Measurements from ENCODE around the gene B3GALT2. TPM values are rescaled to one million over a fixed set of nuclear protein-coding genes. Genes with fewer than 3 reads are reported as not detected.
"Not testable (repeated sequence)": the region's sequence is repeated elsewhere in the genome, so short reads cannot be mapped to it uniquely, and the experiment has no call there.

Gene B3GALT2
- total RNA-seq, 2 donors from 2014 or later: not detected

DNA sequence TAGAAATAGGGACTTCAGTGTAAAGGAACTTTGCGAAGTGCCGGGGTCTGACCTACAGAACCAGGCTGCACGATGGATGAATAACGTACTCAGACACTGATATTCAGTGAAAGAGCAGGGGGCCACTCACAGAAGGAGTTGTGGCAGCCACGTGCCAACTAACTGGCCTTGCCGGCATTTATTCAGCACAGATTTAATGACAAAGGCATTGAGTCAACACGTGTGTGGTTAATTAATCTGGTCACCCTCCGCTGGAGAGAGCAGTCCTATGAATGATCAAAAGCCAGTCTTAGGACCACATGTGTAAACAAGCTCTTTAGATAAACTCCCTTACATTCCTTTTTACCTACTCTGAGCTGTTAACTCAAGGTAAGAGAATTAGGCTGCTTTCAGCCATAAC lies 6.2 kb upstream of the B3GALT2 start:
- ATAC-seq (no peak), DNase-seq (ENCODE audit: low spot score) (no peak)
- no peaks in the 10 kb centered on the region for H3K9me3 Mint-ChIP-seq
- H3K27ac Mint-ChIP-seq: no peak overlapping the region
- H3K4me1 Mint-ChIP-seq (ENCODE audit: low read depth in 2 of 2): peaks cover 17 to 23% of the 10 kb centered on the region in 2 donors
- no peaks in the 10 kb centered on the region for H3K27me3 Mint-ChIP-seq
- H3K36me3 Mint-ChIP-seq: no peaks in the 10 kb centered on the region
- H3K4me3 Mint-ChIP-seq: no peak overlapping the region

DNA sequence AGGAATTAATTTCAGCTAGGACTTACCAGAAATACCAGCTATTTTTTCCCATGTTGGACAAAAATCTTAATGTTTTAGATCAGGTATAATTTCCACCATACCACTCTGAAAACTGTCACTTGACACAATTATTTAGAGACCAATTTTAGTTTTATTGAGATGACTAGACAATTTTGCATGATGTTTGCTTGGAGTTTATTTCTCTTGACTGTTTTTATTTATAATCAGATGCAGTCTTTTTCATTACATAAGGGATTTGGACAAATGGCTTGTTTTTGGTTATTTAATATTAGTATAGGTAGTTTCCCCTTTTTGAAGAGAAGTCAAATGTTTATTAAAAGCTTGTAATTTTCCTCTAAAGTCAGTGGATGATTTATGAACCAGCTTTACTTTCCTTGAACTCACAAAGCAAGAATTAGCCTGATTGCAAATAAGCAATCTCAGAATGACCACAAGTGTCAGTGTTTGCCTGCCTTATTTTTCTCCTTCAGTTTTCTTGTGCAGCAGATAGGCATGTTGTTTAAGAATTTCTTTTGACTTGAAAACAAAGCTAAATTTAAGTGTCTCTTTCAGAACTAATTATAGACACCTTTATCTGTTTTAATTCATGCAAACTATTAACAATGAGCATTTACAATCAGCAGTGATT lies 3.8 kb upstream of the B3GALT2 start:
- no peak for DNase-seq (ENCODE audit: low spot score)
- Mint-ChIP-seq H3K4me1 (ENCODE audit: low read depth in 2 of 2) (peaks cover 20 to 25% of the 10 kb centered on the region in 2 donors), H3K9me3 (no peaks in the 10 kb centered on the region), H3K27me3 (no peaks in the 10 kb centered on the region), H3K36me3 (no peaks in the 10 kb centered on the region), H3K27ac (no peak overlapping the region), H3K4me3 (no peak overlapping the region)
- no peak for ATAC-seq

DNA sequence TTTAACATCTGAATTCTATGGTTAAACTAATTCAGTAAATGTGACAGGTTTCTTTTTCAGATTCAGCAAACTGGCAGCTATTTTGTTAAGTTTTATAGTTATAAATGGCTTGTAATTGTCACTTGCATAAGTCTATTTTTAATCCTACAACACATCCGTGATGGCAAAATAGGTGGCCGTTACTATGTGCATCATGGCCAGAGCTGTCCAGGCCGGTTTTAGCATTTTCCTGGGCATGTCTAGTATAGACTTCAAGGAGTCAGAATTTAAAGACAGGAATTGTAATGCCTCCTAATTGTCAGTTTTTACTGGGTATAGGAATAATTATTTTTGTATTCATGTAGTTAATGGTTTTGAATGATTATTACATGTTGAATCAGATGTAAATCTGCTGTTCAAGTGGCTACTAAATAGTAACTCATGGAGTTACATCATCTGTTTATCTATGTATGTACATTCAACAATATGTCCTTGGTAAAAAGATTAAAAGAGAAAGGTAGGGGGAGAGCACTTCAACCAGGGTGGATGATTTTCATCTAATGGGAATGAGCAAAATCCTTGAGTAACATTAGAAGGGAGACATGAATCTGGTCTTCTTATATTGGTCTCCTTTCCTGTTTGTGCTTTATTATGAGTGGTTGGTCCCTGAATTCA lies 3.2 kb upstream of the B3GALT2 start:
- H3K27ac Mint-ChIP-seq: no peak overlapping the region

GRCh38 chr1:193188915-193189314 lies 2.5 kb upstream of the B3GALT2 start:
- H3K4me3 Mint-ChIP-seq, H3K27ac Mint-ChIP-seq: not testable (repeated sequence)

More for the DNA sequence above, 3.2 kb upstream of the B3GALT2 start:
- Mint-ChIP-seq H3K27me3 (no peaks in the 10 kb centered on the region), H3K9me3 (no peaks in the 10 kb centered on the region), H3K36me3 (no peaks in the 10 kb centered on the region), H3K4me1 (ENCODE audit: low read depth in 2 of 2) (peaks cover 21 to 28% of the 10 kb centered on the region in 2 donors), H3K4me3 (no peak overlapping the region)
- no peak for DNase-seq (ENCODE audit: low spot score)
- ATAC-seq: no peak

DNA sequence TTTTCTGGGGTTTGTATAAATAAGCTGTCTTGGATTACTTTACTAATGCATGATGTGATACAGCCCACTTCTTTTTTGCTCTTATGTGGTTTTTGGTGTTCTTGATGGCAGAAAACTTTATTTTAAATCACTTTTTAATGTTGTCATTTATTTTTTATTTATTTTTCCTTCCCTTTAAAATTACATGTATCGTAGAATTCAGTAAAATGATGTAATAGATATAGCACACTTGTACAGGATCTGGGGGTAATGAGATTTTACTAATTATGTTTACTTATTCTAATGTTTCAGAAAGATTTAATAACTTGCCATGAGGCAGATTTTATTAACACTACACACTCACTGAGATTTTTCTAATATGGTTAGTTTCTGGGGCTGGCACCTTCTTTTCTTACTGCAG lies 701 bp upstream of the B3GALT2 start:
- no peaks in the 10 kb centered on the region for H3K36me3 Mint-ChIP-seq
- H3K27me3 Mint-ChIP-seq: no peaks in the 10 kb centered on the region
- H3K4me1 Mint-ChIP-seq (ENCODE audit: low read depth in 2 of 2): peaks cover 24 to 38% of the 10 kb centered on the region in 2 donors
- no peak overlapping the region for H3K27ac Mint-ChIP-seq
- H3K9me3 Mint-ChIP-seq: no peaks in the 10 kb centered on the region
- no peak overlapping the region for H3K4me3 Mint-ChIP-seq
- ATAC-seq (no peak), DNase-seq (ENCODE audit: low spot score) (no peak)

More at GRCh38 chr1:193188915-193189314, 2.5 kb upstream of the B3GALT2 start:
- DNase-seq (ENCODE audit: low spot score); H3K36me3 Mint-ChIP-seq; H3K9me3 Mint-ChIP-seq; H3K27me3 Mint-ChIP-seq; ATAC-seq: not testable (repeated sequence)
- H3K4me1 Mint-ChIP-seq (ENCODE audit: low read depth in 2 of 2): peaks cover 21 to 28% of the 10 kb centered on the region in 2 donors

DNA sequence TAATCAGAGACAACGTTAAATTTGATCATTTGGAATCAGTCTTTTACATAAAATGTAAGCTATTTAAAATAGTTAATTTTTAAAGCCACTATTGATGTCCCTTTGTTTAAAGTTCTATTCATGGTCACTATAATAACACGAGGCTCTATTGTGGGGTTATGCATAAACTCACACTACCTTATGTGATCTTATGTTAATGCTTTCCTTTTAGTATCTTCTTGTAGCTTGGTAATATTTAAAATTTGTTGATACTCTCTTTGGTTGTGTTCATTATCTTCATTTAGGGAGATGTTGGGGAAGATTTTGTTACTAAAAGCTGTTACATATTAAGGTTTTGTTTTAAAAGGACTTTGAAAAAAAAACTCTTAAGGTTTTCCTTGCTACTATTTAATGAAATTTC lies 1.2 kb downstream of the B3GALT2 start:
- Mint-ChIP-seq H3K36me3 (no peaks in the 10 kb centered on the region), H3K27me3 (no peaks in the 10 kb centered on the region), H3K27ac (no peak overlapping the region), H3K4me1 (ENCODE audit: low read depth in 2 of 2) (peaks cover 21 to 34% of the 10 kb centered on the region in 2 donors), H3K4me3 (no peak overlapping the region), H3K9me3 (no peaks in the 10 kb centered on the region)
- no peak for ATAC-seq
- DNase-seq (ENCODE audit: low spot score): no peak

- Mint-ChIP-seq H3K9me3 (no peaks in the 10 kb centered on the region), H3K36me3 (no peaks in the 10 kb centered on the region), H3K27ac (no peak overlapping the region), H3K4me3 (no peak overlapping the region), H3K27me3 (no peaks in the 10 kb centered on the region), H3K4me1 (ENCODE audit: low read depth in 2 of 2) (peaks cover 21 to 30% of the 10 kb centered on the region in 2 donors)
- ATAC-seq: no peak
- DNase-seq (ENCODE audit: low spot score): no peak
Measured at GRCh38 chr1:193184776-193185175, 1.6 kb downstream of the B3GALT2 start.

DNA sequence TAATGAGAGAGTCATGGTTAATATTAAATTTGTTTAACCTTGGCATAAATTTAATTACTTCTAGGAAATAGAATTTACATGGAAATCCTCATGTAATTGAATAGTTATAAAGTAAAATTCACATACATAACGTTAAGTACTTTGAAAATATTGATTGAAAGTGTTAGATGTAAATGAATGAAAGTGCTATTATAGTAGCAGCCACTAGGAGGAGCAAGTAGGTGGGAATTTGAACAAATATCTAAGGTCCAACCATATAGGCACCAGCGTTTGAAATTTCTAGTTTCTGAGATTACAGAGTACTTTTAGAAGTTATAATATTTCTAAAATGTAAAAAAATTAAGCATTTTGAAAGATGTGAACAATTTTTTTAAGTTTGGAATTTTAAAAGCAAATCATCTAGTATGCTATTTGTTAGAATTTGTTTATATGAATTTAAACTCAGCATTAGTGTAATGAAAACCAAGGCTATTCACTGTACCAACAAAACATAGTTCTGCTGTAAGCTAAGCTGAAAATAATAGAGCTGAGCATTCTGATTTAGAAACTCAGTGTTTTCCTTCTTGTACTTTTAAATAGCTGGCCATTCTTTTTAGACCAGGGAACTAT lies 3.3 kb downstream of the B3GALT2 start:
- ATAC-seq (peak in 1 of 2 donors; percentile 51), DNase-seq (ENCODE audit: low spot score) (no peak)
- Mint-ChIP-seq H3K27ac (no peak overlapping the region), H3K4me1 (ENCODE audit: low read depth in 2 of 2) (peaks cover 21 to 26% of the 10 kb centered on the region in 2 donors), H3K9me3 (no peaks in the 10 kb centered on the region), H3K4me3 (no peak overlapping the region), H3K36me3 (no peaks in the 10 kb centered on the region), H3K27me3 (no peaks in the 10 kb centered on the region)

- Mint-ChIP-seq H3K9me3 (no peaks in the 10 kb centered on the region), H3K36me3 (no peaks in the 10 kb centered on the region), H3K27me3 (no peaks in the 10 kb centered on the region), H3K27ac (no peak overlapping the region), H3K4me3 (no peak overlapping the region), H3K4me1 (ENCODE audit: low read depth in 2 of 2) (peaks cover 23 to 26% of the 10 kb centered on the region in 2 donors)
- DNase-seq (ENCODE audit: low spot score): no peak
- ATAC-seq: no peak
Measured at GRCh38 chr1:193181985-193182384, 4.4 kb downstream of the B3GALT2 start.

DNA sequence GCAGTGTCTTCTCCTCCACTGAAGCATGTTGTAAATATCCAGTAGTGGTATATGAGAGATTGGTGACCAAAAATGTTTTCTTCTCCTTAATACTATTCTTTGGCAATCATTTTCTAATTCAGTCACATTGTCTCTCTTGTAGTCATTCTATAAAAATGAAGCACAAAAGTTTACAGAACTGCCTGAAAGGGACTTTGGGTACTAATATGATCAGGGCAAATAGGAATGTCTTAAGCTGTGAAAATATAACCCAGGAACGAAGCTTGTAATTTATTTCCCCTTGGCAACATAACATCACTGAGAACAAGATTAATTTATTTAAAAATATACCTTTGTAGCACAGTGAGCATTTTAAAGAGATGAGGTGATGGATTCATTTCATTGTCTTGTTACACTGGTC lies 4.9 kb downstream of the B3GALT2 start:
- Mint-ChIP-seq H3K9me3 (no peaks in the 10 kb centered on the region), H3K36me3 (no peaks in the 10 kb centered on the region), H3K4me1 (ENCODE audit: low read depth in 2 of 2) (peaks cover 18 to 23% of the 10 kb centered on the region in 2 donors), H3K27me3 (no peaks in the 10 kb centered on the region), H3K27ac (no peak overlapping the region), H3K4me3 (no peak overlapping the region)
- ATAC-seq: no peak
- no peak for DNase-seq (ENCODE audit: low spot score)

DNA sequence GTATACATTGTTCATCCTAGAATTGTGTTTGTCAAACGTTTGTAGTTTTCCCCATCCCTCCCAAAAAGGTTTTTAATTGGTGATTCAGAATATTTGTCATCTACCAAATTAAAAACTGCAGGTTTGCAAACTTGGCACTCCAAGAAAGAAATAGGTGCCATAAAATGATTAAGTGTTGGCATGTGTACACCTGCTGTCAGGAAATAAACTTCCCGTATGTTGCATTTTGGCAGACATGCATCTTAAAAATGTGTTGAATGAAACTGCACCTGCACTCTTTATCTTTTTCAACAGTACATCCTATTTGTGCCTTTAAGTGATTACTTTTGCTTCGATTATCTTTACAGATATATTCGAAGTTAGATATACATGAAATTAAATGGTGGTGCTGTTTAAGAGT lies 7.3 kb downstream of the B3GALT2 start:
- no peaks in the 10 kb centered on the region for H3K9me3 Mint-ChIP-seq
- H3K36me3 Mint-ChIP-seq: no peaks in the 10 kb centered on the region
- H3K27me3 Mint-ChIP-seq: no peaks in the 10 kb centered on the region
- DNase-seq (ENCODE audit: low spot score) (no peak), ATAC-seq (no peak)
- H3K27ac Mint-ChIP-seq: no peak overlapping the region
- peaks cover 19 to 20% of the 10 kb centered on the region in 2 donors for H3K4me1 Mint-ChIP-seq (ENCODE audit: low read depth in 2 of 2)
- H3K4me3 Mint-ChIP-seq: no peak overlapping the region

DNA sequence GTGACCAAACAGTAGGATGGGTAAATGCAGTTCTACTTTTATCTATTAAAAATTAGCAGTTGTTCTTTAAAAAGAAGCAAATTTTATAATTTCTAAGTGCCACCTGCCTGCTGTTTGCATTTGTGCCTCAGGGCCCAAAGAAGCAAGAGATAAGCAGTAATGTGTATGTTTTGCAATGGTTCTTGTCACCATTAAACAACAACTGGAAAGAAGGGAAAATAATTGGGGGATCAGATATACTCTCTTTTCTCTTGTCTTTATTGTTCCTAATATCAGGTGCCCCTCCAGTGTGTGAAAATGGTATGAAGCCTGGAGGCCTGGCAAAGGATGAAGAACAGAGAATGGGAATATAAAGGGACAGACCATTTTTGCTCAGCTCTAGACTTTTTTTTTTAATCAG lies 9.6 kb downstream of the B3GALT2 start:
- H3K27ac Mint-ChIP-seq: no peak overlapping the region
- no peak for DNase-seq (ENCODE audit: low spot score)
- no peaks in the 10 kb centered on the region for H3K27me3 Mint-ChIP-seq
- H3K36me3 Mint-ChIP-seq: no peaks in the 10 kb centered on the region
- no peak for ATAC-seq
- H3K9me3 Mint-ChIP-seq: no peaks in the 10 kb centered on the region
- H3K4me1 Mint-ChIP-seq (ENCODE audit: low read depth in 2 of 2): peaks cover 16 to 17% of the 10 kb centered on the region in 2 donors
- H3K4me3 Mint-ChIP-seq: no peak overlapping the region

DNA sequence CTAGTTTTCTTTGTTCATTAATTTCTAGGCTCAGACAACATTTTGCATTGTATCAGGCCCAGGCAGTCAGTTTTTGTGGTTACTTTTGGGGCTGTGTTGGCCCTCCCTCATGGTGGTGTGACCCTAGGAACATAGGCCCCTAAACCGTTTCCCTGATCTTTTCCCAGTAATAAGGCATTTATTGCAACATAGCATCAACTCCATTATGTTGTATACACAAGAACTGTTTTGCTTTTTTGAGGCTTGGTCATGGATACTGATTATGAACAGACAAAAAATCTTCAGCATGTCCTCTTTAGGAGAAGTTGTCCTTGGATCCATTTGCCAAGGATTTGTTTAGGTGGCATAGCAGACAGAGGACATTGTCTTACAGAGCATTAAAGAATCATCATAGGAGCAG lies 10.3 kb downstream of the B3GALT2 start:
- Mint-ChIP-seq H3K4me1 (ENCODE audit: low read depth in 2 of 2) (peaks cover 16 to 21% of the 10 kb centered on the region in 2 donors), H3K4me3 (no peak overlapping the region), H3K27me3 (no peaks in the 10 kb centered on the region), H3K27ac (no peak overlapping the region), H3K36me3 (no peaks in the 10 kb centered on the region), H3K9me3 (no peaks in the 10 kb centered on the region)
- ATAC-seq: no peak
- no peak for DNase-seq (ENCODE audit: low spot score)

GRCh38 chr1:193157360-193157759 lies 29.1 kb downstream of the B3GALT2 start:
- H3K27me3 Mint-ChIP-seq: no peaks in the 10 kb centered on the region
- no peak overlapping the region for H3K4me3 Mint-ChIP-seq
- no peak overlapping the region for H3K27ac Mint-ChIP-seq
- peaks cover 5% of the 10 kb centered on the region for H3K36me3 Mint-ChIP-seq
- ATAC-seq (no peak), DNase-seq (ENCODE audit: low spot score) (no peak)
- peaks cover 8 to 19% of the 10 kb centered on the region in 2 donors for H3K4me1 Mint-ChIP-seq (ENCODE audit: low read depth in 2 of 2)
- H3K9me3 Mint-ChIP-seq: no peaks in the 10 kb centered on the region

All from natural killer cell treated with Interleukin-12 subunit alpha and Interleukin-12 subunit beta and Interleukin-15 and Interleukin-18, amount 100 ng/mL, for 72 hours (primary cell).